Measurements from ENCODE around the gene FGFR4.

DNA sequence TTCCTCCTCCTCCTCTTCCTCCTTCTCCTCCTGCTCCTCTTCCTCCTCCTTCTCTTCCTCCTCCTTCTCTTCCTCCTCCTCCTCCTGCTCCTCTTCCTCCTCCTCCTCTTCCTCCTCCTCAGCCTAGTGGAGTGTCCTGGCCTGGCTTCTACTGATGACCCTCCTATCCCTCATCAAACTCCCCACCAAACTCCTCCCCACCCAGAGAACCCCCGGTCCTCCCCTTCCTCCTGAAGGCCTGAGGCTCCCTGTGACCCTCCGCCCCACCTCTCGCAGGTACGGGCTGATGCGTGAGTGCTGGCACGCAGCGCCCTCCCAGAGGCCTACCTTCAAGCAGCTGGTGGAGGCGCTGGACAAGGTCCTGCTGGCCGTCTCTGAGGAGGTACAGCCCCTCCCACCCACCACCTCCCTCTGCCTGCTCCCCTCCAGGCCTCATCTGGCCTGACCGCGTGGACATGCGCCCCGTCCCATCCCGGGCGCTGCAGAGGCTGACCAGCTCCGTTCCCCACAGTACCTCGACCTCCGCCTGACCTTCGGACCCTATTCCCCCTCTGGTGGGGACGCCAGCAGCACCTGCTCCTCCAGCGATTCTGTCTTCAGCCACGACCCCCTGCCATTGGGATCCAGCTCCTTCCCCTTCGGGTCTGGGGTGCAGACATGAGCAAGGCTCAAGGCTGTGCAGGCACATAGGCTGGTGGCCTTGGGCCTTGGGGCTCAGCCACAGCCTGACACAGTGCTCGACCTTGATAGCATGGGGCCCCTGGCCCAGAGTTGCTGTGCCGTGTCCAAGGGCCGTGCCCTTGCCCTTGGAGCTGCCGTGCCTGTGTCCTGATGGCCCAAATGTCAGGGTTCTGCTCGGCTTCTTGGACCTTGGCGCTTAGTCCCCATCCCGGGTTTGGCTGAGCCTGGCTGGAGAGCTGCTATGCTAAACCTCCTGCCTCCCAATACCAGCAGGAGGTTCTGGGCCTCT lies 10.6 kb downstream of the FGFR4 start:
- TF ChIP-seq, protein P1, sequence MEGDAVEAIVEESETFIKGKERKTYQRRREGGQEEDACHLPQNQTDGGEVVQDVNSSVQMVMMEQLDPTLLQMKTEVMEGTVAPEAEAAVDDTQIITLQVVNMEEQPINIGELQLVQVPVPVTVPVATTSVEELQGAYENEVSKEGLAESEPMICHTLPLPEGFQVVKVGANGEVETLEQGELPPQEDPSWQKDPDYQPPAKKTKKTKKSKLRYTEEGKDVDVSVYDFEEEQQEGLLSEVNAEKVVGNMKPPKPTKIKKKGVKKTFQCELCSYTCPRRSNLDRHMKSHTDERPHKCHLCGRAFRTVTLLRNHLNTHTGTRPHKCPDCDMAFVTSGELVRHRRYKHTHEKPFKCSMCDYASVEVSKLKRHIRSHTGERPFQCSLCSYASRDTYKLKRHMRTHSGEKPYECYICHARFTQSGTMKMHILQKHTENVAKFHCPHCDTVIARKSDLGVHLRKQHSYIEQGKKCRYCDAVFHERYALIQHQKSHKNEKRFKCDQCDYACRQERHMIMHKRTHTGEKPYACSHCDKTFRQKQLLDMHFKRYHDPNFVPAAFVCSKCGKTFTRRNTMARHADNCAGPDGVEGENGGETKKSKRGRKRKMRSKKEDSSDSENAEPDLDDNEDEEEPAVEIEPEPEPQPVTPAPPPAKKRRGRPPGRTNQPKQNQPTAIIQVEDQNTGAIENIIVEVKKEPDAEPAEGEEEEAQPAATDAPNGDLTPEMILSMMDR (IDR thresholded peaks at IDR 0.05), result no peak
- TF ChIP-seq POLR2A (IDR thresholded peaks at IDR 0.05; ENCODE audit: low read depth) (no peak), POLR2AphosphoS5 (IDR thresholded peaks at IDR 0.05) (no peak)

Measured in esophagus muscularis mucosa (tissue), 3 donors.